Measurements from ENCODE around the gene PDZD2.

Gene PDZD2

DNA sequence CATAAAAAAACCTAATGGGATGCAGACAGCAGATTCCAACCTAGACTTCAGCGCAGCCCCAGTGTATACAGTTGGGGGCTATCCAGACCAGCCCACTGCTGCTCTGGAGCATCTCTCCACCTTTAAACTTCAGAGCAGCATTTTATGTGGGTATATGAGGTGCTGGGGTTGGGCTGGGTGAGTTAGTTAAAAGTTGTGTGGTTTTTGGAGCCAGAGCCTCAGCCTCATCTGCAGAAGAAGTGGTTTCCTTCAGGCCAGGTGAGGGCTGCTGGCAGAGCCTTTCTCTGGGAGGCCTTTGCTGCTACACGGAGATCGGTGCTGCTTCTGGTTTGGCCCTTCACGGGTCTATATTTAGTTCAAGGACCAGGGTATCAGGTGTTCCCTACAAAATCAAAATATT is 228.3 kb downstream of the PDZD2 start:
- no peak overlapping the region for H3K4me2 ChIP-seq (ENCODE audit: insufficient read depth, low read length)
- H3K36me3 ChIP-seq (ENCODE audit: insufficient read depth, low read length): no peaks in the 10 kb centered on the region
- TF ChIP-seq EZH2 (IDR thresholded peaks at IDR 0.05; ENCODE audit: borderline replicate concordance, low read depth, low read length, severe bottlenecking): no peak
- TF ChIP-seq, protein P1, sequence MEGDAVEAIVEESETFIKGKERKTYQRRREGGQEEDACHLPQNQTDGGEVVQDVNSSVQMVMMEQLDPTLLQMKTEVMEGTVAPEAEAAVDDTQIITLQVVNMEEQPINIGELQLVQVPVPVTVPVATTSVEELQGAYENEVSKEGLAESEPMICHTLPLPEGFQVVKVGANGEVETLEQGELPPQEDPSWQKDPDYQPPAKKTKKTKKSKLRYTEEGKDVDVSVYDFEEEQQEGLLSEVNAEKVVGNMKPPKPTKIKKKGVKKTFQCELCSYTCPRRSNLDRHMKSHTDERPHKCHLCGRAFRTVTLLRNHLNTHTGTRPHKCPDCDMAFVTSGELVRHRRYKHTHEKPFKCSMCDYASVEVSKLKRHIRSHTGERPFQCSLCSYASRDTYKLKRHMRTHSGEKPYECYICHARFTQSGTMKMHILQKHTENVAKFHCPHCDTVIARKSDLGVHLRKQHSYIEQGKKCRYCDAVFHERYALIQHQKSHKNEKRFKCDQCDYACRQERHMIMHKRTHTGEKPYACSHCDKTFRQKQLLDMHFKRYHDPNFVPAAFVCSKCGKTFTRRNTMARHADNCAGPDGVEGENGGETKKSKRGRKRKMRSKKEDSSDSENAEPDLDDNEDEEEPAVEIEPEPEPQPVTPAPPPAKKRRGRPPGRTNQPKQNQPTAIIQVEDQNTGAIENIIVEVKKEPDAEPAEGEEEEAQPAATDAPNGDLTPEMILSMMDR (IDR thresholded peaks at IDR 0.05; ENCODE audit: borderline replicate concordance, extremely low read depth, low read length, poor library complexity, severe bottlenecking): no peak
- no peaks in the 10 kb centered on the region for H3K79me2 ChIP-seq (ENCODE audit: insufficient read depth, low read length)
- DNase-seq (no peak), ATAC-seq (ENCODE audit: insufficient read depth, low read depth) (no peak)
- no peak overlapping the region for H3K27ac ChIP-seq (ENCODE audit: low read length)
- H4K20me1 ChIP-seq (ENCODE audit: insufficient read depth, low read length): no peaks in the 10 kb centered on the region
- H2AFZ ChIP-seq (ENCODE audit: low read depth, low read length): no peak overlapping the region
- H3K27me3 ChIP-seq (ENCODE audit: insufficient read depth, low read length, poor library complexity): no peaks in the 10 kb centered on the region
- no peak overlapping the region for H3K9ac ChIP-seq (ENCODE audit: low read depth, low read length)
- H3K4me1 ChIP-seq (ENCODE audit: insufficient read depth, low read length): no peaks in the 10 kb centered on the region
- no peak overlapping the region for H3K4me3 ChIP-seq (ENCODE audit: low read depth in 1 of 2, low read length in 2 of 2)
- no peaks in the 10 kb centered on the region for H3K9me3 ChIP-seq (ENCODE audit: insufficient read depth, low read length, severe bottlenecking)

DNA sequence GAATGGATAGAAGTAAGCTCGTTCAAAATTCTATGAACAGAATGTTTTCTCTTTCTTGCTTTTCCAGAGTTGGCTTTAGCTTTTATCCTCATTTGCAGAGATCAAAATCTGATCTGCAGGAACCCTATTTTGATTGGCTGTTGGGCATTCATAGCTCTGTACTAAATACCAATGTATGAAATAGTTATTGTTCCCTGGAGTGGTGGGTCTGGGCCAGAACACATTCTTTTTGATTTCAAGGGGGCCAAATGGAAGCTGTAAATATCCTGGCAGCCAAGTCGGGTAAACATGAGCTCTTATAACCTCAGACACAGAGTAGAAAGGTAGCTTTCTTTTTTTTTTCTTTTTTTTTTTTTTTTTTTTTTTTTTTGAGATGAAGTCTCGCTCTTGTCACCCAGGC is 241.5 kb downstream of the PDZD2 start:
- ATAC-seq (ENCODE audit: insufficient read depth, low read depth) (no peak), DNase-seq (no peak)
- Histone ChIP-seq H2AFZ (ENCODE audit: low read depth, low read length) (no peak overlapping the region), H3K4me1 (ENCODE audit: insufficient read depth, low read length) (no peaks in the 10 kb centered on the region), H3K4me2 (ENCODE audit: insufficient read depth, low read length) (no peak overlapping the region), H3K9me3 (ENCODE audit: insufficient read depth, low read length, severe bottlenecking) (no peaks in the 10 kb centered on the region), H3K27me3 (ENCODE audit: insufficient read depth, low read length, poor library complexity) (no peaks in the 10 kb centered on the region), H3K79me2 (ENCODE audit: insufficient read depth, low read length) (no peaks in the 10 kb centered on the region), H3K36me3 (ENCODE audit: insufficient read depth, low read length) (no peaks in the 10 kb centered on the region), H3K9ac (ENCODE audit: low read depth, low read length) (no peak overlapping the region), H4K20me1 (ENCODE audit: insufficient read depth, low read length) (no peaks in the 10 kb centered on the region), H3K27ac (ENCODE audit: low read length) (no peak overlapping the region), H3K4me3 (ENCODE audit: low read depth in 1 of 2, low read length in 2 of 2) (no peak overlapping the region)
- TF ChIP-seq, protein P1 (IDR thresholded peaks at IDR 0.05; ENCODE audit: borderline replicate concordance, extremely low read depth, low read length, poor library complexity, severe bottlenecking): no peak
- TF ChIP-seq EZH2 (IDR thresholded peaks at IDR 0.05; ENCODE audit: borderline replicate concordance, low read depth, low read length, severe bottlenecking): no peak

DNA sequence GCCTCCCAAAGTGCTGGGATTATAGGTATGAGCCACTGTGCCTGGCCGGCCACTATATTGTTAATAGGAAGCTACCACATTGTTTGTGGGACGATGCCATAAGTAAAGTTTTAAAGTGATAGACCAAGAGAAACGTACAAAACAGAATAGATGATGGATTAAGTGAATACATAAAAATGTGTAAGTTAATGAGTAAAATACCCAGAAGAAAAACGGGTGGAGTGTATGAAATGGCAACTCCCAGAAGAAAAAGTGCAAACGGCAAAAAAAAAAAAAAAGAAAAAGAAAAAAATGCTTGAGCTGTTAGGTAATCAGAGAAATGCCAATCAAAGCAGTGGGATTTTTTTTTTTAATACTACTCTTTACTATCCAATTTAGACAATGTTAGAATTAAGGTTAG is 246.0 kb downstream of the PDZD2 start:
- Histone ChIP-seq H3K36me3 (ENCODE audit: insufficient read depth, low read length) (no peaks in the 10 kb centered on the region), H3K79me2 (ENCODE audit: insufficient read depth, low read length) (no peaks in the 10 kb centered on the region), H3K9me3 (ENCODE audit: insufficient read depth, low read length, severe bottlenecking) (no peaks in the 10 kb centered on the region), H3K9ac (ENCODE audit: low read depth, low read length) (no peak overlapping the region), H3K27me3 (ENCODE audit: insufficient read depth, low read length, poor library complexity) (no peaks in the 10 kb centered on the region), H3K4me1 (ENCODE audit: insufficient read depth, low read length) (no peaks in the 10 kb centered on the region), H3K4me2 (ENCODE audit: insufficient read depth, low read length) (no peak overlapping the region), H3K4me3 (ENCODE audit: low read depth in 1 of 2, low read length in 2 of 2) (no peak overlapping the region), H2AFZ (ENCODE audit: low read depth, low read length) (no peak overlapping the region), H3K27ac (ENCODE audit: low read length) (no peak overlapping the region), H4K20me1 (ENCODE audit: insufficient read depth, low read length) (no peaks in the 10 kb centered on the region)
- ATAC-seq (ENCODE audit: insufficient read depth, low read depth) (no peak), DNase-seq (no peak)
- TF ChIP-seq EZH2 (IDR thresholded peaks at IDR 0.05; ENCODE audit: borderline replicate concordance, low read depth, low read length, severe bottlenecking): no peak
- TF ChIP-seq, protein P1 (IDR thresholded peaks at IDR 0.05; ENCODE audit: borderline replicate concordance, extremely low read depth, low read length, poor library complexity, severe bottlenecking): no peak

DNA sequence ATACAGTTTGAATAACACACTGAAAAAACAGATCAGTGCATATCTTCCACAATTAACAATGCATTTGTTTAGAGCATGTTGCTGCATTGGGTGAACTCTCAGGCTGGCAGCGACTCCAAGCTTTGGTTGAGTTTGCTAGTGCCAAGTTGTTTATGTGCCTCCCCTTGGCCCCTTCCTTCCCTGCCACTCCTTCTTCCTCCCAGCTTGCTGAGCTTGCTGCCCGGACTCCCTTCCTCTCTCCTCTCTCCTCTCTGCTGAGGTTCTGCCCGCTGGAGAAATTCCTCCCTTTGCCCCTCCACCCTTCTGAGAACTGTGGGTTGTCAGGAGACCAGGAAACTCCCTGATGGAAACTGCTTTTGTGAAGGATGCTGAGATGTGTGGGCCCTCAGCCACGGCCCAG is 247.3 kb downstream of the PDZD2 start:
- TF ChIP-seq EZH2 (IDR thresholded peaks at IDR 0.05; ENCODE audit: borderline replicate concordance, low read depth, low read length, severe bottlenecking): no peak
- TF ChIP-seq, protein P1 (IDR thresholded peaks at IDR 0.05; ENCODE audit: borderline replicate concordance, extremely low read depth, low read length, poor library complexity, severe bottlenecking): no peak
- H3K36me3 ChIP-seq (ENCODE audit: insufficient read depth, low read length): no peaks in the 10 kb centered on the region
- H3K4me1 ChIP-seq (ENCODE audit: insufficient read depth, low read length): no peaks in the 10 kb centered on the region
- no peak overlapping the region for H3K4me3 ChIP-seq (ENCODE audit: low read depth in 1 of 2, low read length in 2 of 2)
- no peaks in the 10 kb centered on the region for H3K27me3 ChIP-seq (ENCODE audit: insufficient read depth, low read length, poor library complexity)
- H3K27ac ChIP-seq (ENCODE audit: low read length): no peak overlapping the region
- no peak for ATAC-seq (ENCODE audit: insufficient read depth, low read depth)
- no peaks in the 10 kb centered on the region for H3K79me2 ChIP-seq (ENCODE audit: insufficient read depth, low read length)
- H4K20me1 ChIP-seq (ENCODE audit: insufficient read depth, low read length): no peaks in the 10 kb centered on the region
- H3K4me2 ChIP-seq (ENCODE audit: insufficient read depth, low read length): no peak overlapping the region
- H2AFZ ChIP-seq (ENCODE audit: low read depth, low read length): no peak overlapping the region
- H3K9ac ChIP-seq (ENCODE audit: low read depth, low read length): no peak overlapping the region
- no peaks in the 10 kb centered on the region for H3K9me3 ChIP-seq (ENCODE audit: insufficient read depth, low read length, severe bottlenecking)
- no peak for DNase-seq
